H9 (cell line): ENCODE data around the gene PLEKHM3. TPM values are rescaled to one million over a fixed set of nuclear protein-coding genes. Genes with fewer than 3 reads are reported as not detected.
A peak's percentile ranks its signal among the peaks of the same experiment; 100 is the strongest.

Experiments used
- DNase-seq: peaks from one replicate; pipeline ENCODE4 v3.0.0-alpha.2; 2017
- H2AFZ ChIP-seq: one replicate; pipeline ENCODE4 v1.6.1; 2013; ENCODE audit warnings: mild to moderate bottlenecking, low read length, control low read depth, moderate library complexity
- H2AK5ac ChIP-seq: 2 replicates; pipeline ENCODE4 v1.6.1; 2013; ENCODE audit warnings: low read length, control low read depth, mixed read lengths; ENCODE audit not compliant: insufficient read length
- H2BK120ac ChIP-seq: one replicate; pipeline ENCODE4 v1.6.1; 2013; ENCODE audit warnings: low read depth, mild to moderate bottlenecking, low read length, control low read depth, inconsistent platforms; ENCODE audit not compliant: poor library complexity, severe bottlenecking
- H2BK12ac ChIP-seq: 2 replicates; pipeline ENCODE4 v1.6.1; 2013; ENCODE audit warnings: low read length, control low read depth, mixed read lengths, low read depth; ENCODE audit not compliant: insufficient read length
- H2BK15ac ChIP-seq: 2 replicates; pipeline ENCODE4 v1.6.1; 2013; ENCODE audit warnings: low read depth, low read length, control low read depth
- H2BK20ac ChIP-seq: one replicate; pipeline ENCODE4 v1.6.1; 2013; ENCODE audit warnings: low read depth, mild to moderate bottlenecking, low read length, control low read depth, inconsistent platforms; ENCODE audit not compliant: poor library complexity, severe bottlenecking
- H2BK5ac ChIP-seq: 2 replicates; pipeline ENCODE4 v1.6.1; 2013; ENCODE audit warnings: low read length, control low read depth, mixed read lengths; ENCODE audit not compliant: insufficient read length
- H3K14ac ChIP-seq: 2 replicates; pipeline ENCODE4 v1.6.1; 2013; ENCODE audit warnings: low read length, control low read depth; ENCODE audit not compliant: insufficient read depth
- H3K18ac ChIP-seq: 2 replicates; pipeline ENCODE4 v1.6.1; 2013; ENCODE audit warnings: low read depth, mild to moderate bottlenecking, mixed read lengths, low read length, control low read depth; ENCODE audit not compliant: insufficient read length
- H3K23ac ChIP-seq: 2 replicates; pipeline ENCODE4 v1.6.1; 2013; ENCODE audit warnings: low read length, control low read depth, mixed read lengths, low read depth; ENCODE audit not compliant: insufficient read length
- H3K23me2 ChIP-seq: 2 replicates; pipeline ENCODE4 v1.6.1; 2013; ENCODE audit warnings: low read depth, mild to moderate bottlenecking, mixed read lengths, low read length, control low read depth; ENCODE audit not compliant: insufficient read length, poor library complexity, severe bottlenecking
- H3K27ac ChIP-seq: 2 replicates; pipeline ENCODE4 v1.5.1; 2013; ENCODE audit warnings: low read length, control low read depth, mixed read lengths, low read depth; ENCODE audit not compliant: insufficient read length
- H3K27me3 ChIP-seq: 2 replicates; pipeline ENCODE4 v1.6.1; 2013; ENCODE audit warnings: low read length, control low read depth, inconsistent platforms; ENCODE audit not compliant: insufficient read depth
- H3K4ac ChIP-seq: 2 replicates; pipeline ENCODE4 v1.6.1; 2013; ENCODE audit warnings: low read depth, mild to moderate bottlenecking, control low read depth, inconsistent platforms, low read length, moderate library complexity
- H3K4me1 ChIP-seq: 2 replicates; pipeline ENCODE4 v1.6.1; 2013; ENCODE audit warnings: low read length, control low read depth, inconsistent platforms; ENCODE audit not compliant: insufficient read depth
- H3K4me2 ChIP-seq: 2 replicates; pipeline ENCODE4 v1.6.1; 2013; ENCODE audit warnings: low read length, control low read depth, mixed read lengths; ENCODE audit not compliant: insufficient read length, insufficient read depth
- H3K56ac ChIP-seq: 2 replicates; pipeline ENCODE4 v1.6.1; 2013; ENCODE audit warnings: low read depth, mild to moderate bottlenecking, mixed read lengths, low read length, control low read depth; ENCODE audit not compliant: insufficient read length
- H3K79me1 ChIP-seq: 2 replicates; pipeline ENCODE4 v1.6.1; 2013; ENCODE audit warnings: low read depth, mild to moderate bottlenecking, moderate library complexity, low read length, control low read depth, inconsistent platforms; ENCODE audit not compliant: insufficient read depth, poor library complexity, severe bottlenecking
- H3K79me2 ChIP-seq: 2 replicates; pipeline ENCODE4 v1.6.1; 2013; ENCODE audit warnings: low read length, control low read depth, inconsistent platforms; ENCODE audit not compliant: insufficient read depth
- H3K9ac ChIP-seq: 2 replicates; pipeline ENCODE4 v1.6.1; 2013; ENCODE audit warnings: low read length, control low read depth, mixed read lengths; ENCODE audit not compliant: insufficient read length; ENCODE audit errors: extremely low read depth
- H3K9me3 ChIP-seq: one replicate; pipeline ENCODE4 v1.6.1; 2013; ENCODE audit warnings: low read depth, low read length, inconsistent platforms; ENCODE audit not compliant: control insufficient read depth
- H3T11ph ChIP-seq: one replicate; pipeline ENCODE4 v1.6.1; 2013; ENCODE audit warnings: mild to moderate bottlenecking, low read length, control low read depth, inconsistent platforms
- H4K20me1 ChIP-seq: one replicate; pipeline ENCODE4 v1.6.1; 2013; ENCODE audit not compliant: control insufficient read depth, insufficient read length, insufficient read depth
- H4K5ac ChIP-seq: 2 replicates; pipeline ENCODE4 v1.6.1; 2013; ENCODE audit warnings: low read depth, mild to moderate bottlenecking, mixed read lengths, low read length, control low read depth; ENCODE audit not compliant: insufficient read length
- H4K8ac ChIP-seq: replicated peaks from 2 replicates; pipeline ENCODE4 v1.6.1; 2013; ENCODE audit warnings: low read length, control low read depth, mixed read lengths, low read depth; ENCODE audit not compliant: insufficient read length
- H4K91ac ChIP-seq: 2 replicates; pipeline ENCODE4 v1.6.1; 2013; ENCODE audit warnings: low read depth, mild to moderate bottlenecking, moderate library complexity, mixed read lengths, low read length, control low read depth; ENCODE audit not compliant: insufficient read length
- H3K27ac Mint-ChIP-seq, 3 experiments: 2 replicates in 2 of 3; 3 replicates in 1 of 3; pipeline ENCODE4 v1.8.0; 2020 to 2021; ENCODE audit warnings: mixed read lengths in 3 of 3, mild to moderate bottlenecking in 1 of 3, moderate library complexity in 1 of 3
- H3K27me3 Mint-ChIP-seq: 2 replicates; pipeline ENCODE4 v1.8.0; 2021; ENCODE audit warnings: low read depth, mild to moderate bottlenecking, moderate library complexity, mixed read lengths
- H3K36me3 Mint-ChIP-seq, 3 experiments: 2 replicates in 2 of 3; 3 replicates in 1 of 3; pipeline ENCODE4 v1.8.0; 2020 to 2021; ENCODE audit warnings: low read depth in 3 of 3, mixed read lengths in 3 of 3; ENCODE audit not compliant: insufficient read depth in 1 of 3
- H3K4me1 Mint-ChIP-seq, 2 experiments: 2 replicates each; pipeline ENCODE4 v1.8.0; 2020; ENCODE audit warnings: mixed read lengths in 2 of 2
- H3K4me3 Mint-ChIP-seq, 2 experiments: 2 replicates in 1 of 2; 3 replicates in 1 of 2; pipeline ENCODE4 v1.8.0; 2020 to 2021; ENCODE audit warnings: mild to moderate bottlenecking in 2 of 2, mixed read lengths in 2 of 2, moderate library complexity in 1 of 2
- H3K9me3 Mint-ChIP-seq, 2 experiments: 2 replicates in 1 of 2; 3 replicates in 1 of 2; pipeline ENCODE4 v1.8.0; 2020; ENCODE audit warnings: mild to moderate bottlenecking in 2 of 2, mixed read lengths in 2 of 2, moderate library complexity in 1 of 2
- CTCF ChIP-seq: fragments of 200-600 bp; sonication (generic); conservative IDR thresholded peaks from 3 replicates; pipeline ENCODE4 v1.8.0; 2021; ENCODE audit warnings: antibody characterized with exemption, mild to moderate bottlenecking
- WGBS: extraction: QIAGEN DNeasy Blood & Tissue Kit; methylation state at CpG from one replicate; pipeline ENCODE4 v1.1.7; 2013; ENCODE audit warnings: missing lambda C conversion rate, low lambda C conversion rate, mixed read lengths; ENCODE audit not compliant: insufficient read length; ENCODE audit errors: extremely low coverage; 5-methylcytosine and 5-hydroxymethylcytosine counted together
- total RNA-seq: library from RNA; stranded (reverse); gene quantifications from 2 replicates; pipeline ENCODE4 v1.2.1, GENCODE V29; 2021

The PLEKHM3 gene
- total RNA-seq, 1 experiment from 2014 or later: 7.5 TPM

DNA sequence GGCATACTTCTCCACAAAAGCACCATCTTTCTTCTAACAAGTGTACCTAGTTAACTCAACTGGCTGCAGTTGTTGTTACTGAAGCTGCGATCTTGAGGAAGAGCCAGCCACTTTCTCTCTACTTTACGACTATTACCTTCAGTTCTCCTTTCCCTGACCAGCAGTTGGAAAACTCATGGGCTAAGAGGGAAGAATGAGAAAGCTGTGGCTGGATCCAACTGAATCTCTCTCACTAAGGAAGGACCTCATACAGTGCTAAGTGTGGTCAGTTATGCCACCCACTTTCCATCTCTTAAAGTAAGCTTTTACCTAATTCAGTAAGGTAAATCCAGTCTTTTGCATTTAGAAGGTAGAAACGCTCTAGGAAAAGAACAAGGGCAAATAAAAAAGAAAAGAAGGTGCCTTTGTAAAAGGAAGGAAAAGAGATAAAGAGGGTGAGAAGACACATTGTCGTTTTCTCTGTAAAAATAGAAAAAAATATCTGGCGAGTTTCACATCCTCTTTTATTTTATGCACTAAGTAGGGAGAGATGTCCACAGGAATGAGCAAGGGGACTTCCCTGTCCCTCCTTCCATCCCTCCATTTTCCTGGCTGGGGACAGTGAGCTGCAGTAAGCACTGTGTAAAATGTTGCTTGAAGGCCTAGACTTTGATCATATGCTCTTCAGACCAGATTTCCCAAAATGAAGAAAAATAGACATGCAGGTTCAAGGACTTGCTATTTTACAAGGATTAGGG, 73.4 kb downstream of the PLEKHM3 start:
- Histone ChIP-seq H2AFZ (no peak overlapping the region), H3K18ac (no peak overlapping the region), H4K5ac (no peak overlapping the region), H4K8ac (no peak overlapping the region), H3K9ac (no peak overlapping the region), H2AK5ac (no peak overlapping the region), H2BK12ac (no peak overlapping the region), H3K9me3 (no peaks in the 10 kb centered on the region), H4K91ac (no peak overlapping the region), H3K27ac (no peak overlapping the region), H2BK5ac (no peak overlapping the region), H3K4ac (no peak overlapping the region), H3K14ac (no peak overlapping the region), H3K79me1 (no peaks in the 10 kb centered on the region), H4K20me1 (no peaks in the 10 kb centered on the region), H3T11ph (no peak overlapping the region), H3K23me2 (no peaks in the 10 kb centered on the region), H3K4me2 (no peak overlapping the region), H3K4me1 (peaks cover 11% of the 10 kb centered on the region), H3K79me2 (no peaks in the 10 kb centered on the region), H2BK120ac (no peak overlapping the region), H3K23ac (no peak overlapping the region), H3K56ac (no peak overlapping the region), H2BK20ac (no peak overlapping the region), H3K27me3 (no peaks in the 10 kb centered on the region), H2BK15ac (no peak overlapping the region)
- H3K4me1 Mint-ChIP-seq: peaks cover 52 to 54% of the 10 kb centered on the region in 2 experiments
- WGBS: no CpG with 5 or more reads among the region's 5 CpGs
- H3K27ac Mint-ChIP-seq: peak overlapping the region; percentile 14 to 90 (median 87)
- H3K36me3 Mint-ChIP-seq: no peaks in the 10 kb centered on the region; a peak in 1 of 7 replicates
- TF ChIP-seq CTCF: no peak
- no peaks in the 10 kb centered on the region for H3K27me3 Mint-ChIP-seq
- DNase-seq: no peak
- no peak overlapping the region; a peak in 1 of 5 replicates for H3K4me3 Mint-ChIP-seq
- H3K9me3 Mint-ChIP-seq: no peaks in the 10 kb centered on the region
